Mesenchymal stem cell (in vitro differentiated cells and primary cell): Measurements from ENCODE around the gene ACTR3.

Experiments used
- DNase-seq: peaks from one replicate; pipeline ENCODE4 v3.0.0-alpha.2; 2013
- H2AFZ ChIP-seq: one replicate; pipeline ENCODE4 v1.6.1; 2013; ENCODE audit warnings: low read depth, mild to moderate bottlenecking, control low read depth, inconsistent platforms, low read length, moderate library complexity
- H2AK5ac ChIP-seq: 2 replicates; pipeline ENCODE4 v1.6.1; 2013; ENCODE audit warnings: low read length, moderate library complexity, mild to moderate bottlenecking, inconsistent platforms; ENCODE audit not compliant: severe bottlenecking
- H2BK120ac ChIP-seq: one replicate; pipeline ENCODE4 v1.6.1; 2013; ENCODE audit warnings: low read depth, mild to moderate bottlenecking, inconsistent platforms, low read length, moderate library complexity
- H2BK12ac ChIP-seq, 2 experiments: one replicate each; pipeline ENCODE4 v1.6.1; 2013; ENCODE audit warnings: inconsistent platforms in 2 of 2, low read length in 2 of 2, mild to moderate bottlenecking in 2 of 2, moderate library complexity in 2 of 2, control low read depth in 1 of 2
- H2BK15ac ChIP-seq: one replicate; pipeline ENCODE4 v1.6.1; 2013; ENCODE audit warnings: mild to moderate bottlenecking, low read depth, inconsistent platforms; ENCODE audit not compliant: poor library complexity, severe bottlenecking
- H2BK5ac ChIP-seq: 2 replicates; pipeline ENCODE4 v1.6.1; 2013; ENCODE audit warnings: low read depth, mild to moderate bottlenecking, low read length, control low read depth, inconsistent platforms; ENCODE audit not compliant: poor library complexity, severe bottlenecking
- H3K14ac ChIP-seq, 2 experiments: one replicate each; pipeline ENCODE4 v1.6.1; 2013; ENCODE audit warnings: inconsistent platforms in 2 of 2, low read length in 2 of 2, control low read depth in 1 of 2, mild to moderate bottlenecking in 1 of 2, moderate library complexity in 1 of 2
- H3K18ac ChIP-seq, 2 experiments: one replicate each; pipeline ENCODE4 v1.6.1; 2013; ENCODE audit warnings: inconsistent platforms in 2 of 2, low read length in 2 of 2, control low read depth in 1 of 2, low read depth in 1 of 2, mild to moderate bottlenecking in 1 of 2
- H3K23ac ChIP-seq, 2 experiments: one replicate each; pipeline ENCODE4 v1.6.1; 2013; ENCODE audit warnings: inconsistent platforms in 2 of 2, low read length in 2 of 2, mild to moderate bottlenecking in 2 of 2, moderate library complexity in 2 of 2, control low read depth in 1 of 2
- H3K27ac ChIP-seq: 2 replicates; pipeline ENCODE4 v1.5.1; 2013; ENCODE audit warnings: mild to moderate bottlenecking, moderate library complexity, low read length, control low read depth, inconsistent platforms; ENCODE audit not compliant: poor library complexity, severe bottlenecking
- H3K27me3 ChIP-seq, 2 experiments: 2 replicates each; pipeline versions ENCODE4 v1.6.1 to v1.7.0; 2013; ENCODE audit warnings: low read length in 2 of 2, mild to moderate bottlenecking in 2 of 2, moderate library complexity in 2 of 2, control low read depth in 1 of 2, inconsistent platforms in 1 of 2; ENCODE audit not compliant: control insufficient read depth in 1 of 2, insufficient read depth in 1 of 2
- H3K36me3 ChIP-seq, 2 experiments: 2 replicates each; pipeline versions ENCODE4 v1.6.1 to v1.7.0; 2013; ENCODE audit warnings: low read length in 2 of 2, control low read depth in 1 of 2, inconsistent platforms in 1 of 2, low read depth in 1 of 2, mild to moderate bottlenecking in 1 of 2; ENCODE audit not compliant: insufficient read depth in 2 of 2, control insufficient read depth in 1 of 2
- H3K4ac ChIP-seq, 2 experiments: one replicate each; pipeline ENCODE4 v1.6.1; 2013; ENCODE audit warnings: inconsistent platforms in 2 of 2, low read length in 2 of 2, mild to moderate bottlenecking in 2 of 2, moderate library complexity in 2 of 2, control low read depth in 1 of 2, low read depth in 1 of 2
- H3K4me1 ChIP-seq: 2 replicates; pipeline ENCODE4 v1.6.1; 2013; ENCODE audit warnings: low read depth, low read length, control low read depth; ENCODE audit not compliant: control insufficient read depth, insufficient read depth
- H3K4me2 ChIP-seq: 2 replicates; pipeline ENCODE4 v1.6.1; 2013; ENCODE audit warnings: low read length, mild to moderate bottlenecking, inconsistent platforms; ENCODE audit not compliant: poor library complexity, severe bottlenecking
- H3K4me3 ChIP-seq, 2 experiments: 2 replicates each; pipeline versions ENCODE4 v1.5.1 to v1.7.0; 2013; ENCODE audit warnings: low read length in 2 of 2, mild to moderate bottlenecking in 2 of 2, control low read depth in 1 of 2, low read depth in 1 of 2; ENCODE audit not compliant: insufficient read depth in 1 of 2
- H3K79me1 ChIP-seq: replicated peaks from 2 replicates; pipeline ENCODE4 v1.6.1; 2013; ENCODE audit warnings: mild to moderate bottlenecking, control low read depth, low read length, inconsistent platforms; ENCODE audit not compliant: poor library complexity, severe bottlenecking
- H3K9ac ChIP-seq: 2 replicates; pipeline ENCODE4 v1.7.0; 2013; ENCODE audit warnings: mild to moderate bottlenecking, low read length, moderate library complexity
- H3K9me3 ChIP-seq: 2 replicates; pipeline ENCODE4 v1.7.0; 2013; ENCODE audit warnings: mild to moderate bottlenecking, low read length; ENCODE audit not compliant: control insufficient read depth
- H4K8ac ChIP-seq: one replicate; pipeline ENCODE4 v1.6.1; 2013; ENCODE audit warnings: inconsistent platforms, mild to moderate bottlenecking, low read length, moderate library complexity
- H4K91ac ChIP-seq: one replicate; pipeline ENCODE4 v1.6.1; 2013; ENCODE audit warnings: mild to moderate bottlenecking, low read length, inconsistent platforms
- WGBS: methylation state at CpG from one replicate; pipeline ENCODE4 v1.1.7; 2013; ENCODE audit warnings: mixed read lengths; 5-methylcytosine and 5-hydroxymethylcytosine counted together

The ACTR3 gene

DNA sequence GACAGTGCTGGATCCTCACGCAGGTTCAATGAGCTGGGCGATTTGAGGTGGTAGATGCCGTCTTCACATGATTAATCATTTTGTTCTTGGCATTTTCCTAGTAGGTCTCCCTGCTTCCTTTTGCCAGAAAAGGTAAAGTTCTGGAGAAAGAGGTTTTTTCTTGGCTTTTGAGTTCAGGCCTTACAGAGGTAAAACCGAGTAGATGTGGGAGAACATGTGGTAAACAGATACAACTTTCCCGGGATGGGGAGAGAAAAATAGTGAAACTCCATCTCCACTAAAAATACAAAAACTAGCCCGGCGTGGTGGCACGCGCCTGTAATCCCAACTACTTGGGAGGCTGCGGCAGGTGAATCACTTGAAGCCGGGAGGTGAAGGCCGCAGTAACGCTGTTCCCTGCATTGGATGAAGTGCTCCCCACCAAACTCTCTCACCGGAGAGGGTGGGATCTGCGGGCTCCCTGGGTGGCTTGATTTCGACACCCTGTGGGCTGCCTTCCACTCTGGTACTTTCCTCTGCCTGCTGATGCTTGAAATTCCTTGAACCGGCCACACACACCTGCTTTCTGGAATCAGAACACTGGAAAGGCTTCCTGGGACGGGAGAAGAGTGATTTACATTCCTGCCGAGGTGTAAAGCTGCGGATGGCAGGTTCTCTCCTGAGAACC is 88.8 kb downstream of the ACTR3 start:
- H2BK15ac ChIP-seq = no peak overlapping the region
- H3K27me3 ChIP-seq = no peaks in the 10 kb centered on the region
- WGBS = 98% methylated on average over 20 of the region's 20 CpGs
- H4K91ac ChIP-seq = no peak overlapping the region
- H3K36me3 ChIP-seq = peaks cover 20 to 41% of the 10 kb centered on the region in 2 experiments
- H2AK5ac ChIP-seq = no peak overlapping the region
- no peaks in the 10 kb centered on the region for H3K79me1 ChIP-seq
- no peak overlapping the region for H4K8ac ChIP-seq
- H3K27ac ChIP-seq = no peak overlapping the region
- H3K4me3 ChIP-seq = no peak overlapping the region
- no peak for DNase-seq
- H3K23ac ChIP-seq = no peak overlapping the region
- no peak overlapping the region for H3K18ac ChIP-seq
- peaks cover 11% of the 10 kb centered on the region for H3K4me1 ChIP-seq
- H3K9me3 ChIP-seq = no peaks in the 10 kb centered on the region
- no peak overlapping the region for H2BK12ac ChIP-seq
- H3K4me2 ChIP-seq = no peak overlapping the region
- H3K9ac ChIP-seq = no peak overlapping the region
- no peak overlapping the region for H3K14ac ChIP-seq
- no peak overlapping the region for H2BK120ac ChIP-seq
- H2BK5ac ChIP-seq = no peak overlapping the region
- no peak overlapping the region for H3K4ac ChIP-seq
- no peak overlapping the region for H2AFZ ChIP-seq

- no peak overlapping the region for H3K4ac ChIP-seq
- no peak overlapping the region for H4K8ac ChIP-seq
- 90% methylated on average over 80 of the region's 93 CpGs for WGBS
- no peak overlapping the region for H3K4me3 ChIP-seq
- no peak overlapping the region for H3K18ac ChIP-seq
- no peak overlapping the region for H3K23ac ChIP-seq
- H3K9me3 ChIP-seq = no peaks in the 10 kb centered on the region
- no peak overlapping the region for H4K91ac ChIP-seq
- H2AFZ ChIP-seq = no peak overlapping the region
- H3K9ac ChIP-seq = no peak overlapping the region
- no peaks in the 10 kb centered on the region for H3K79me1 ChIP-seq
- H3K4me1 ChIP-seq = peaks cover 11% of the 10 kb centered on the region
- no peak overlapping the region for H2AK5ac ChIP-seq
- no peak overlapping the region for H2BK5ac ChIP-seq
- H3K4me2 ChIP-seq = no peak overlapping the region
- H2BK15ac ChIP-seq = no peak overlapping the region
- no peak overlapping the region for H2BK12ac ChIP-seq
- no peak overlapping the region for H2BK120ac ChIP-seq
- no peak overlapping the region for H3K14ac ChIP-seq
- DNase-seq = no peak
- no peak overlapping the region for H3K27ac ChIP-seq
- H3K36me3 ChIP-seq = peaks cover 16 to 36% of the 10 kb centered on the region in 2 experiments
- H3K27me3 ChIP-seq = no peaks in the 10 kb centered on the region
These were observed 89.6 kb downstream of the ACTR3 start for GRCh38 chr2:113979191-113980128.

- Histone ChIP-seq H3K9me3 (no peaks in the 10 kb centered on the region), H3K4me3 (no peak overlapping the region), H2BK120ac (no peak overlapping the region), H3K14ac (no peak overlapping the region), H4K91ac (no peak overlapping the region), H3K36me3 (peaks cover 16 to 35% of the 10 kb centered on the region in 2 experiments), H4K8ac (no peak overlapping the region), H2AK5ac (no peak overlapping the region), H3K4me2 (no peak overlapping the region), H3K27ac (no peak overlapping the region), H3K4ac (no peak overlapping the region), H2BK5ac (no peak overlapping the region), H3K23ac (no peak overlapping the region), H3K18ac (no peak overlapping the region), H2AFZ (no peak overlapping the region), H2BK12ac (no peak overlapping the region), H3K27me3 (no peaks in the 10 kb centered on the region), H3K79me1 (no peaks in the 10 kb centered on the region), H3K4me1 (peaks cover 11% of the 10 kb centered on the region), H2BK15ac (no peak overlapping the region), H3K9ac (peak overlapping the region; percentile 33)
- peak; percentile 40 for DNase-seq
- 85% methylated on average over 4 of the region's 4 CpGs for WGBS
These were observed 91.1 kb downstream of the ACTR3 start for GRCh38 chr2:113980946-113981345.

DNA sequence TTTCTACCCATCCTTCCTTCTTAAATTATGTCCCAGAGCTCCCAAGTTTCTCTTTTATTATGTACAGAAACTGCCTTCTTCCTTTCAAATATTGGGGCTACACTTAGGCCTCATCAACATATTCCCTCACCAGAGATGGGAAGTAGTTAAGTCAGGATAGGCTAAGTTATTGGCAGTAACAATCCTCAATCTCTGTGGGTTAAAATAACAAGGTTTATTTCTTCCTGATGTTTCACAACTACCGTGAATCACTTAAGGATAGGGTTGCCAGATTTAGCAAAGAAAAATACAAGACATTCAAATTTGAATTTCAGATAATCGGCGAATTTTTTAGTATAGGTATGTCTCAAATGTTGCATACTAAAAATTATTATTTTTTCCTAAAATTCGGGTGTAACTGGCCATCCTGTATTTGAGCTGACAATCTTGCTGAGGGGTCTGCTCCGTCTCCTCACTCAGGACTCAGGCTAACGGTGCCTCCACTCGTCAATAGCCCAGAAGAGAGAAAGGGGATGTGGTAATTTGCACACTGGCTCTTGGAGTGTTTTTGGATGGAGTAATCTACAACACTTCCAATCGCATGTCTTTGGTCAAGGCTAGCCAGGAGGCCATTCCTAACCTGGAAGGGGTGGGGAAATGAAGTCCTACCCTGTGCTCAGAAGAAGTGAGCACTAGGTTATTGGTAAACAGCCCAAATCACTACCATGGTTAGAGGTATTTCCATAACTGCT is 91.7 kb downstream of the ACTR3 start:
- Histone ChIP-seq H3K4ac (no peak overlapping the region), H4K8ac (no peak overlapping the region), H4K91ac (no peak overlapping the region), H3K4me3 (no peak overlapping the region), H3K4me1 (peaks cover 11% of the 10 kb centered on the region), H2BK120ac (no peak overlapping the region), H3K14ac (no peak overlapping the region), H2BK15ac (no peak overlapping the region), H3K27ac (no peak overlapping the region), H2AFZ (no peak overlapping the region), H3K4me2 (no peak overlapping the region), H3K9ac (peak overlapping the region; percentile 33), H3K36me3 (peaks cover 16 to 33% of the 10 kb centered on the region in 2 experiments), H2BK5ac (no peak overlapping the region), H3K79me1 (no peaks in the 10 kb centered on the region), H3K18ac (no peak overlapping the region), H3K23ac (no peak overlapping the region), H2AK5ac (no peak overlapping the region), H2BK12ac (no peak overlapping the region), H3K9me3 (no peaks in the 10 kb centered on the region), H3K27me3 (no peaks in the 10 kb centered on the region)
- DNase-seq = no peak
- WGBS = 98% methylated on average over 5 of the region's 8 CpGs
